Stimulated activated CD8-positive, alpha-beta memory T cell treated with anti-CD3 and anti-CD28 coated beads, Interleukin-4, amount 100 ng/mL, for 24 hours (primary cell): ENCODE data around the gene AGAP5.
"Not testable (repeated sequence)": the region's sequence is repeated elsewhere in the genome, so short reads cannot be mapped to it uniquely, and the experiment has no call there.

Experiments used
- DNase-seq: peaks from one replicate; pipeline ENCODE4 v3.0.0-alpha.2; 2020; ENCODE audit warnings: low read depth

Gene AGAP5

GRCh38 chr10:73714483-73714882 is 16.6 kb upstream of the AGAP5 start:
- not testable (repeated sequence) for DNase-seq

GRCh38 chr10:73713912-73714311 is 16.0 kb upstream of the AGAP5 start:
- not testable (repeated sequence) for DNase-seq

GRCh38 chr10:73711683-73712082 is 13.8 kb upstream of the AGAP5 start:
- not testable (repeated sequence) for DNase-seq

- not testable (repeated sequence) for DNase-seq
Measured at GRCh38 chr10:73708122-73708521, 10.2 kb upstream of the AGAP5 start.

GRCh38 chr10:73707628-73708027 is 9.7 kb upstream of the AGAP5 start:
- not testable (repeated sequence) for DNase-seq

- not testable (repeated sequence) for DNase-seq
Measured at GRCh38 chr10:73706488-73706887, 8.6 kb upstream of the AGAP5 start.

DNA sequence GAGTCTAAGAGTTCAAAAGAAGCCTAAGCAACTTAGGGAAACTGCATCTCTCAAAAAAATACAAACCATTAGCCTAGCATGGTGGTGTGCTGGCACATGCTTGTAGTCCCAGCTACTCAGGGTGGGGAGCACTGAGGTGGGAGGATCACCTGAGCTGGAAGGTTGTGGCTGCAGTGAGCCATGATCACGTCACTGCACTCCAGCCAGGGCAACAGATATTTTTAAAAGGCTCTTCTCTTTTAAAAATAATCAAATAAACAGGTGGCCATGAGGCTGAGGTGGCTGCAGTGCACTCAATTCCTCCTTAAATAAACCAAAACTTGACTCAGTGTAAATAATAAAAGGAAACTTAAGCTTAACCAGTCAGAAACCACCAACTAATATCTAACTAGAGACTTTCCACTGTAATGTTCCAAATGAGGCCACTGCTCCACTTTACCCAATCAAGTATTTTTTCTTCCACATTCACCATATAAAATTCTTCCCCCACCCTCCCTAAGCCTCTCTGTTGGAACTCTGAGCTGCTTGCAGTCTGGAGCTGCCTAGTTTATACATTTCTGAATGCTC is 7.7 kb upstream of the AGAP5 start:
- DNase-seq: not testable (repeated sequence)

GRCh38 chr10:73703924-73704323 is 6.0 kb upstream of the AGAP5 start:
- DNase-seq: not testable (repeated sequence)

GRCh38 chr10:73698819-73699218 is 910 bp upstream of the AGAP5 start:
- not testable (repeated sequence) for DNase-seq

GRCh38 chr10:73695302-73695701 is 2.6 kb downstream of the AGAP5 start:
- DNase-seq: not testable (repeated sequence)

GRCh38 chr10:73690755-73691154 is 7.2 kb downstream of the AGAP5 start:
- not testable (repeated sequence) for DNase-seq

DNA sequence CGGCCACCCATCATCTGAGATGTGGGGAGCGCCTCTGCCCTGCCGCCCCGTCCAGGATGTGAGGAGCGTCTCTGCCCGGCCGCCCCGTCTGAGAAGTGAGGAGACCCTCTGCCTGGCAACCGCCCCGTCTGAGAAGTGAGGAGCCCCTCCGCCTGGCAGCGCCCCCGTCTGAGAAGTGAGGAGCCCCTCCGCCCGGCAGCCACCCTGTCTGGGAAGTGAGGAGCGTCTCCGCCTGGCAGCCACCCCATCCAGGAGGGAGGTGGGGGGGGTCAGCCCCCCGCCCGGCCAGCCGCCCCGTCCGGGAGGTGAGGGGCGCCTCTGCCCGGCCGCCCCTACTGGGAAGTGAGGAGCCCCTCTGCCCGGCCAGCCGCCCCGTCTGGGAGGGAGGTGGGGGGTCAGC is 8.3 kb downstream of the AGAP5 start:
- not testable (repeated sequence) for DNase-seq

GRCh38 chr10:73687641-73688040 is 10.3 kb downstream of the AGAP5 start:
- not testable (repeated sequence) for DNase-seq

DNA sequence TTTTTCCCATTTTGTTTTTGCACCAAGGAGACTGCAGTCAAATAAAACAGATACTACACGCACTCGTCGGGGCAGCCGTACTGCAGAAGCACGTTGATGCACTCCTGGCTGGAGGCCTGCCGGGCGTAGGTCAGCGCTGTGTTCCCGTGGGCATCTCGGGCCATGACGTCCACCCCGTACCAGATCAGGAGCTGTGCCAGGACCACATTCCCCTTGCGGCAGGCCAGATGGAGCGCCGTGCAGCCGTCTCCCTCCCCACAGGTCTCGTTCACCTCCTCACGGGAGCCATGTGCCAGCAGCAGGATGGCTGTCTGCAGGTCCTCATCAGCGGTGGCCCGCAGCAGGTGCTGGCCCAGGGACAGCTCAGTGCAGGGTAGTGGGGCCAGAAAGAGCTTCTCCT is 23.4 kb downstream of the AGAP5 start:
- DNase-seq: not testable (repeated sequence)

- DNase-seq: not testable (repeated sequence)
Measured at GRCh38 chr10:73668378-73668777, 29.5 kb downstream of the AGAP5 start.

DNA sequence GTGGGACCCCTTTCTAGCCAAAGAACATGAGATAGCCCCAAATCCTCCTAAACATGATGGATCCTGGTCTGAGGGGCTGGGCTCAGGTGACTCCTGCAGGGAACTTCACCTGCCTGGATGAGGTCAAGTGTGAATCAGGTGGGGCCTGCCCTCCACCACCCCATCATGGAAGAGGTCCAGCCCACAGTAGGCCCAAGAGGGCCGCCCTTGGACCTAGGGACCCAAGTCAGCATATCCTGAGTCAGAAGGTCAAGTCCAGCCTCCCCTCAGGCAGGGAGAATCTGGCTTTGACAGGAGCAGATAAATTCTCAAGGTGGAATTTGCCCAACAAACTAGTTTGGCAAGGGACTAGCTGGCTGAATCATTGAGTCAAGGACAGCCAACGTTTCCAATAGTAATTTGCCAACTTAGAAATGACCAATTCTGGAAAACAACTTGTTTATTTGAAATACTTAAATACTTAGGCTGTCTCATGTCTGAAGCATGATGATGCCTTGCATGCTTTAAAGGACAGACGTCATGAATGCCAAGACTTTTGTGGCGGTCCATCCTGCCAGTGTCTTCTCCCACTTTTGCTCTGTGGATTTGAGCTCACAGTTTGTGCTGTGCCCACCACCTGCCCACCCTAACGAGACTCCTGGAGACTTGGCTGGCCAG is 31.6 kb downstream of the AGAP5 start:
- DNase-seq: not testable (repeated sequence)

DNA sequence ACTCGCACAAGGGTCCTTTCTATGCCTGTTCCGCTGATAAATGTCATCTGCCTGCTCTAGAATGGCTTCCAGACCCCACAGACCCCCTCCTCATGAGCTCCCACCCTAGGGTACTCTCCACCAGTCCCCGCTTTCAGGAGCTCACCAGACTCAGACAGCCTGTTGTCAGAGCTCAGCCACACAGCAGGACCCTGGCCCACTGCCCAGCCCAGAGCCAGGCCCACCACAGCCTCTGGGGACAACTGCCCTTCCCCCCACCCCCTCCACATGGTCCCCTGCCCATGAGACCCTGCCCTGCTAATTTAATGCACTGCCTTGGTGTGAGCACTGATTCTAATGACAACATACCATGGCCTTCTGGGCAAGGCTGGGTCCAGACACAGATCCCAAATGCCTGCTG is 32.3 kb downstream of the AGAP5 start:
- not testable (repeated sequence) for DNase-seq

DNA sequence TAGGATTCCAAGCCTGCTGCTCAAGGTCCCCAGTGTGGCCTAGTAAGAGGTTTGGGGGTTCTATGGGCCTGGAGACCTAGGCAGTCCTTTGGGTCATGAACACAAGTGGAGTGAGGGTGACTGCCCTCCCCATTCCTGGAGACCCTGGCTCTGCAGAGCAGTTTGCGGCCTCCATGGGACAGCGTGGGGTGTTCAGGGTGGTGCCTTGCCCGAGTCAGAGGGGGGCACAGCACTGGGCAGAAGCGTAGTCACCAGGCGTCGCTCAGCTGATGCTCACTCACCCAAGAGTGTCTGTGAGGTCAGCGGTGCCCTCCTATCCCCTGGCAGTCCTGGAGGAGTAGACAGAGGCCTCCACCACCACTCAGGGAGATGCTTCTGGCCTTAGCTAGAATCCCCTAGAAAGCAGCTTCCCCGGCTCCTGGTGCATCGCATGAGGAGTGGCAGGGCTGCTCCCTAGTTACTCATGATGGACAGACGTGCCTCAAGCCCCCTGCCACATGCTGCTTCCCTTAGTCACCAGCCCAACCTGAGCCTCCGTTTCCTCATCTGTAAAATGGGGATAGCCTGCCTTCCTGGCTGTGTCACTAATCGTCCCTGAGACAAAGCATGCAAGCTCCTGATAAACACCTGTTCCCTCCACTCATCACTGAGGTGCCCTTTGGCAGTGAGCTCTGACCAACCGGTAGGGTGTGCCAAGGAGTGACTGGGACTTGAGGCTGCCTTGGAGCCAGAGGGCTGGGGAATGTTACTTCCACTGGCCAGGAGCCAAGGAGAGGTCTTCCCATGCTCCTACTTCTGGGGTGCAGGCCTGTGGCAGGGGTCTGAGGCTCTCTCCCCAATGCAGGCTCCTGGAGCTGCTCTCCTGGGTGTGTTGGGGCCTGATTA is 33.5 kb downstream of the AGAP5 start:
- not testable (repeated sequence) for DNase-seq

- DNase-seq: not testable (repeated sequence)
Measured at GRCh38 chr10:73663621-73664020, 34.3 kb downstream of the AGAP5 start.

DNA sequence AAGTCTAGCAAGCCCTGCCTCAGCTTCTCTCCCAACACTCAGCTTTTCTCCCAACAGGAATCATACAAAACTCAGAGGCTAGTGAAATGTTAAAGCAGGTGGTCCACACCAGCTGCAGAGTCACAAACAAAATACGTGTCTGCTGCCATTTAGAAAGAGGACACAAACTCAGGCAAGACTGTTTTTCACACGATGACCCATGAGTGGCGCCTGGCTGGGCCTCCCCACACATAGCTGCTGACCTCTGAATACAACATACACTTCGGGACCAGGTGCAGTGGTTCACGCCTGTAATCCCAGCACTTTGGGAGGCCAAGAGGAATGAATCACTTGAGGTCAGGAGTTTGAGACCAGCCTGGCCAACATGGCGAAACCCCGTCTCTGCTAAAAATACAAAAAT is 35.2 kb downstream of the AGAP5 start:
- DNase-seq: not testable (repeated sequence)

DNA sequence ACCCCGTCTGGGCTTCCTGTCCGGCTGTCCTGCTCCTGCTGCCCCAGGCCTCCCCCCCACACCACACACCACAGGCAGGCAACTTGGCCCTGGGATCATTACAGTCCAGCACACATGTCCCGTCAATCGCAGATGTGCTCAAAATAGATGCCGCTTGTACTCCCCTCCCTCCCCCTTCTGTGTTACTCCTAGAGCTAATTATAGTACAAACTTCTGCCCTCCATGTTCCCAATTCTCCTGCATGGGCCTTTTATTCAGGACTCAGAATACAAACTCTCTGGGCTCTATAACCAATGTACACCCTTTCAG is 42.0 kb downstream of the AGAP5 start, which contains the start of gene SYNPO2L:
Gene SYNPO2L, minus strand, starts transcription at position 40 of the 309 bp plus-strand sequence. CDS start 107 bp downstream, outside the sequence.
- no peak for DNase-seq

- DNase-seq: no peak
Measured at GRCh38 chr10:73655257-73655989, 42.5 kb downstream of the AGAP5 start.
